Bronchial epithelial cell (primary cell): ENCODE measurements around the gene DCLK2. TPM values are rescaled to one million over a fixed set of nuclear protein-coding genes. Genes with fewer than 3 reads are reported as not detected.

Experiments
- DNase-seq: peaks from one replicate; pipeline ENCODE4 v3.0.0-alpha.2; 2010; ENCODE audit warnings: low read depth
- FAIRE-seq: peaks from 2 replicates; lab custom pipeline; 2011; peaks lifted over from hg19 to GRCh38; lab: Jason Lieb, UNC
- H3K27me3 ChIP-seq: 2 replicates; pipeline ENCODE4 v1.5.1; 2011; ENCODE audit warnings: low read length; ENCODE audit not compliant: control insufficient read depth, insufficient read depth
- H3K36me3 ChIP-seq: 2 replicates; pipeline ENCODE4 v1.5.1; 2011; ENCODE audit warnings: low read length; ENCODE audit not compliant: control insufficient read depth, insufficient read depth
- H3K4me3 ChIP-seq: 2 replicates; pipeline ENCODE4 v1.5.1; 2011; ENCODE audit warnings: mild to moderate bottlenecking, low read depth, low read length, control low read depth
- CTCF ChIP-seq: IDR thresholded peaks from 2 replicates; pipeline ENCODE4 v1.5.1; 2011; ENCODE audit warnings: mild to moderate bottlenecking, moderate library complexity, low read length, control low read depth, inconsistent platforms; ENCODE audit not compliant: insufficient read depth, severe bottlenecking
- total RNA-seq: library from RNA; depleted of rRNA; stranded (reverse); fragments of >200 nt; gene quantifications from 2 replicates; pipeline ENCODE4 v1.2.1, GENCODE V29; 2014

DCLK2 gene
- total RNA-seq, 1 donor from 2014 or later, result not detected

GRCh38 chr4:150047546-150047945 is 30.7 kb upstream of the DCLK2 start:
- no peak overlapping the region for H3K4me3 ChIP-seq
- no peak for TF ChIP-seq CTCF
- H3K27me3 ChIP-seq, result peaks cover 2% of the 10 kb centered on the region
- H3K36me3 ChIP-seq, result no peaks in the 10 kb centered on the region
- DNase-seq, result no peak
- no peak for FAIRE-seq

- Histone ChIP-seq H3K27me3 (peaks cover 2% of the 10 kb centered on the region), H3K4me3 (no peak overlapping the region), H3K36me3 (no peaks in the 10 kb centered on the region)
- TF ChIP-seq CTCF, result no peak
- FAIRE-seq, result no peak
- no peak for DNase-seq
These were observed 28.6 kb upstream of the DCLK2 start for GRCh38 chr4:150049682-150050081.

- no peak overlapping the region for H3K4me3 ChIP-seq
- H3K36me3 ChIP-seq, result no peaks in the 10 kb centered on the region
- peak; percentile 7 for FAIRE-seq
- TF ChIP-seq CTCF, result no peak
- H3K27me3 ChIP-seq, result peaks cover 2% of the 10 kb centered on the region
- DNase-seq, result no peak
These were observed 27.7 kb upstream of the DCLK2 start for GRCh38 chr4:150050566-150050965.

- TF ChIP-seq CTCF, result no peak
- Histone ChIP-seq H3K27me3 (peaks cover 2% of the 10 kb centered on the region), H3K4me3 (no peak overlapping the region), H3K36me3 (no peaks in the 10 kb centered on the region)
- DNase-seq (no peak), FAIRE-seq (no peak)
These were observed 27.1 kb upstream of the DCLK2 start for GRCh38 chr4:150051111-150051510.

- no peak for TF ChIP-seq CTCF
- Histone ChIP-seq H3K36me3 (no peaks in the 10 kb centered on the region), H3K27me3 (no peaks in the 10 kb centered on the region), H3K4me3 (no peak overlapping the region)
- no peak for DNase-seq
- no peak for FAIRE-seq
These were observed 22.8 kb upstream of the DCLK2 start for GRCh38 chr4:150055467-150055866.

- no peak for TF ChIP-seq CTCF
- Histone ChIP-seq H3K27me3 (no peaks in the 10 kb centered on the region), H3K4me3 (no peak overlapping the region), H3K36me3 (no peaks in the 10 kb centered on the region)
- DNase-seq (peak; percentile 44), FAIRE-seq (no peak)
These were observed 21.7 kb upstream of the DCLK2 start for GRCh38 chr4:150056569-150056968.
